Measurements from ENCODE around the gene PALB2. TPM values are rescaled to one million over a fixed set of nuclear protein-coding genes. Genes with fewer than 3 reads are reported as not detected.

The PALB2 gene
- polyA plus RNA-seq, 10 donors = 7.2 to 13.8 (median 10.0) TPM

- DNase-seq = no peak
Observed at GRCh38 chr16:23554536-23554935, 86.6 kb downstream of the PALB2 start.

Other genes with a start within 250 kb of the PALB2 start
- 10 to 100 TPM in 8 of 10 donors, 1 to 10 TPM in 2; 9.9 to 19.7 (median 12.4) TPM for gene COG7, start 188.1 kb downstream of the PALB2 start, polyA plus RNA-seq (ENCODE audit: insufficient read length in 10 of 10)
- gene GGA2, start 130.8 kb downstream of the PALB2 start, polyA plus RNA-seq (ENCODE audit: insufficient read length in 10 of 10) = 100 to 1,000 TPM in 6 of 10 donors, 10 to 100 TPM in 4; 78.5 to 139 (median 102) TPM
- 10 to 100 TPM; 11.9 to 21.0 (median 16.6) TPM for gene EARS2, start 84.0 kb downstream of the PALB2 start, polyA plus RNA-seq (ENCODE audit: insufficient read length in 10 of 10)
- 10 to 100 TPM; 56.2 to 74.5 (median 65.7) TPM for gene UBFD1, start 83.6 kb downstream of the PALB2 start, polyA plus RNA-seq (ENCODE audit: insufficient read length in 10 of 10)
- 100 to 1,000 TPM in 1 of 10 donors, 10 to 100 TPM in 9; 89.1 to 112 (median 96.6) TPM for gene NDUFAB1, start 45.0 kb downstream of the PALB2 start, polyA plus RNA-seq (ENCODE audit: insufficient read length in 10 of 10)
- gene DCTN5, start 156 bp upstream of the PALB2 start, polyA plus RNA-seq (ENCODE audit: insufficient read length in 10 of 10) = 10 to 100 TPM; 35.7 to 46.4 (median 43.1) TPM
- gene PLK1, start 37.6 kb upstream of the PALB2 start, polyA plus RNA-seq (ENCODE audit: insufficient read length in 10 of 10) = 10 to 100 TPM in 6 of 10 donors, 1 to 10 TPM in 4; 8.0 to 17.2 (median 12.0) TPM
- gene ERN2, start 71.9 kb upstream of the PALB2 start, polyA plus RNA-seq (ENCODE audit: insufficient read length in 10 of 10) = under 1 TPM in 5 of 10 donors, not detected in 5; 0.05 to 0.19 (median 0.08) TPM
- gene CHP2, start 113.7 kb upstream of the PALB2 start, polyA plus RNA-seq (ENCODE audit: insufficient read length in 10 of 10) = 1 to 10 TPM in 2 of 10 donors, under 1 TPM in 5, not detected in 3; 0.07 to 4.2 (median 0.14) TPM
- gene PRKCB, start 194.7 kb upstream of the PALB2 start, polyA plus RNA-seq (ENCODE audit: insufficient read length in 10 of 10) = 1 to 10 TPM; 1.2 to 3.6 (median 1.7) TPM